OCI-LY7 (cell line): ENCODE measurements around the gene JPT1. TPM values are rescaled to one million over a fixed set of nuclear protein-coding genes. Genes with fewer than 3 reads are reported as not detected.

Experiments used
- BruUV-seq: library from RNA; stranded (reverse); fragments of 400-500 nt; replicated peaks from 2 replicates; lab custom pipeline; 2021; lab: Mats Ljungman, UMichigan
- CTCF ChIA-PET: fragments of 300-600 bp; sonication (Branson Sonifier 250); formaldehyde crosslinking; loops from one replicate; lab custom pipeline; 2022; ENCODE audit warnings: antibody characterized with exemption; ENCODE audit not compliant: unreplicated experiment; lab: Charles Lee
- POLR2A ChIA-PET: fragments of 300-600 bp; sonication (Branson Sonifier 250); formaldehyde crosslinking; loops from one replicate; lab custom pipeline; 2022; ENCODE audit warnings: antibody characterized with exemption; lab: Charles Lee
- DNase-seq: peaks from one replicate; pipeline ENCODE4 v3.0.0-alpha.2; 2015; ENCODE audit warnings: low spot score
- H2AFZ ChIP-seq: fragments of 200-600 bp; sonication (generic), shearing (Covaris generic); 2 replicates; pipeline ENCODE4 v1.6.1; 2014; ENCODE audit warnings: mild to moderate bottlenecking, antibody characterized with exemption, low read length, moderate library complexity
- H3K27ac ChIP-seq: fragments of 200-600 bp; sonication (generic); 2 replicates; pipeline ENCODE4 v1.5.1; 2014; ENCODE audit warnings: mixed run types, low read depth, mild to moderate bottlenecking, moderate library complexity, low read length, inconsistent platforms; ENCODE audit not compliant: poor library complexity, severe bottlenecking
- H3K36me3 ChIP-seq: fragments of 200-600 bp; sonication (generic); 2 replicates; pipeline ENCODE4 v1.6.1; 2014; ENCODE audit warnings: mild to moderate bottlenecking, antibody characterized with exemption, low read length, moderate library complexity, mixed read lengths; ENCODE audit not compliant: insufficient read depth
- H3K4me1 ChIP-seq: fragments of 200-600 bp; sonication (generic); 2 replicates; pipeline ENCODE4 v1.5.1; 2014; ENCODE audit warnings: mild to moderate bottlenecking, low read length; ENCODE audit not compliant: insufficient read depth, poor library complexity, severe bottlenecking
- H3K4me2 ChIP-seq: fragments of 200-600 bp; sonication (generic); 2 replicates; pipeline ENCODE4 v1.6.1; 2014; ENCODE audit warnings: mild to moderate bottlenecking, low read length
- H3K4me3 ChIP-seq: fragments of 200-600 bp; sonication (generic); 2 replicates; pipeline ENCODE4 v1.5.1; 2014; ENCODE audit warnings: mild to moderate bottlenecking, low read depth, low read length; ENCODE audit not compliant: poor library complexity, severe bottlenecking
- H3K79me2 ChIP-seq: fragments of 200-600 bp; sonication (generic); 2 replicates; pipeline ENCODE4 v1.6.1; 2016; ENCODE audit warnings: low read depth, mild to moderate bottlenecking, low read length, moderate library complexity, mixed read lengths; ENCODE audit not compliant: insufficient read depth
- H3K9me2 ChIP-seq: fragments of 200-600 bp; sonication (generic); 2 replicates; pipeline ENCODE4 v1.6.1; 2016; ENCODE audit warnings: mild to moderate bottlenecking, low read length, mixed read lengths; ENCODE audit not compliant: insufficient read depth
- H3K9me3 ChIP-seq: fragments of 200-600 bp; sonication (generic); 2 replicates; pipeline ENCODE4 v1.6.1; 2014; ENCODE audit warnings: mild to moderate bottlenecking, mixed run types, low read length, mixed read lengths
- H4K20me1 ChIP-seq: fragments of 200-600 bp; sonication (generic); 2 replicates; pipeline ENCODE4 v1.6.1; 2014; ENCODE audit warnings: mild to moderate bottlenecking, antibody characterized with exemption, low read length, moderate library complexity, mixed read lengths; ENCODE audit not compliant: insufficient read depth
- EZH2phosphoT487 ChIP-seq: fragments of 200-600 bp; sonication (generic); IDR thresholded peaks from 2 replicates; pipeline ENCODE4 v1.6.1; 2018; ENCODE audit warnings: low read depth, borderline replicate concordance, mild to moderate bottlenecking, mixed run types, antibody characterized with exemption, low read length, moderate library complexity, mixed read lengths
- intact Hi-C: fragments of 100-400 bp; cut with micrococcal nuclease; formaldehyde crosslinking; loops from one replicate; pipeline ENCODE4 v1.10.0; 2022; ENCODE audit not compliant: unreplicated experiment
- total RNA-seq, 2 experiments: library from RNA; depleted of rRNA in 1 of 2; stranded (reverse); fragments of >200 nt in 1 of 2; shearing (Covaris generic) in 1 of 2; gene quantifications; 2 replicates each; pipeline ENCODE4 v1.2.3, GENCODE V29; 2014 to 2022
- TF ChIP-seq, protein P1 (sequence below): fragments of 200-600 bp; sonication (generic); conservative IDR thresholded peaks from 2 replicates; pipeline ENCODE4 v1.5.1; 2014; ENCODE audit warnings: mild to moderate bottlenecking, antibody characterized with exemption, low read length, moderate library complexity, mixed read lengths

The JPT1 gene
- total RNA-seq, 2 experiments from 2014 or later, result 121 to 251 TPM

DNA sequence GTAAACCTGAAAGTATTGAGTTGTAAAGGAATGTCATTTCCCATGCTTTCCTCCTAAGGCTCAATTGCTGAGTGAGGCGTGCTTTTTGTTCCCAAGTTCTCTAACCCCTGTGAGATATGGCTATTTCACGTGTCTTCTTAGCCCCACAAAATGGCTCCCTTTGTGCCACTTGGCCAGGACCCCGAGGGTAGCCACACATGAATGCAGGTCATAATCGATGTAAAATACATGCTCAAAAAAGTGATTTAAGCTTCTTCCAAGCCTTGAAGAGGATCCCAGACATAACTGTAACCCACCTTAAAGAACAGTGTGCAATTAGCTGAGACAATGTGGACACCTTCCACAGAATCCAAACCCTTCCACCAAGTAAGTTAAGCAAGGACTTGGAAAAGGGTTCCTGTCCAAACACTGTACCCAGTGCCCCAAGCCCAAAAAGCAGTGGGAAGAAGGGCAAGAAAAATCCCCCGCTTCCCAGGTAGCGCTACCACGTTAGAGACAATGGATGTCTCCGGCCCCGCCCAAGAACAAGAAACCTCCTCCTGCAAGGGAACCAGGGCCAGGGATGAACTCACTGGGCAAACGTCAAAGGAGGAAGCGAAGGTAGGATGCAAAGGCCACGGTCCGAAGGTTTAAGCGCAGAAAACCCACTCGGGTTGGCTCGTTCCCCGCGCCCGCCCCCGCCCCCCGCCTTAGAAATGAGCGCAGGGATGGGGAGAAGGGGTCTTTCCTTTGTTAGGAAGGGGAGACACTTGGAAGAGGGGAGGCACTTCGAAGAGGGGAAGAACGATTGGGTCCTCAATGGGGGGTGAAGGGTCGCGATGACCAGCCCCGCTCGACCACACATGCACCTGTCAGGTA, 1.2 kb downstream of the JPT1 start:
- ChIA-PET POLR2A (interaction anchor here (1.0 to 1.1 kb wide), 2 partner anchors 15 to 53 kb away, joined by 3 to 4 read pairs; partner anchors contain the start of gene NUP85), CTCF (no interaction called here)
- H3K9me3 ChIP-seq, result no peaks in the 10 kb centered on the region
- H3K36me3 ChIP-seq, result peaks cover 32% of the 10 kb centered on the region
- peaks cover 24% of the 10 kb centered on the region for H3K4me1 ChIP-seq
- H3K4me3 ChIP-seq, result peak overlapping the region; percentile 75
- peak overlapping the region; percentile 95 for H3K4me2 ChIP-seq
- no peaks in the 10 kb centered on the region for H3K9me2 ChIP-seq
- no TSS peak for BruUV-seq
- DNase-seq, result peak; percentile 75
- TF ChIP-seq, protein P1, sequence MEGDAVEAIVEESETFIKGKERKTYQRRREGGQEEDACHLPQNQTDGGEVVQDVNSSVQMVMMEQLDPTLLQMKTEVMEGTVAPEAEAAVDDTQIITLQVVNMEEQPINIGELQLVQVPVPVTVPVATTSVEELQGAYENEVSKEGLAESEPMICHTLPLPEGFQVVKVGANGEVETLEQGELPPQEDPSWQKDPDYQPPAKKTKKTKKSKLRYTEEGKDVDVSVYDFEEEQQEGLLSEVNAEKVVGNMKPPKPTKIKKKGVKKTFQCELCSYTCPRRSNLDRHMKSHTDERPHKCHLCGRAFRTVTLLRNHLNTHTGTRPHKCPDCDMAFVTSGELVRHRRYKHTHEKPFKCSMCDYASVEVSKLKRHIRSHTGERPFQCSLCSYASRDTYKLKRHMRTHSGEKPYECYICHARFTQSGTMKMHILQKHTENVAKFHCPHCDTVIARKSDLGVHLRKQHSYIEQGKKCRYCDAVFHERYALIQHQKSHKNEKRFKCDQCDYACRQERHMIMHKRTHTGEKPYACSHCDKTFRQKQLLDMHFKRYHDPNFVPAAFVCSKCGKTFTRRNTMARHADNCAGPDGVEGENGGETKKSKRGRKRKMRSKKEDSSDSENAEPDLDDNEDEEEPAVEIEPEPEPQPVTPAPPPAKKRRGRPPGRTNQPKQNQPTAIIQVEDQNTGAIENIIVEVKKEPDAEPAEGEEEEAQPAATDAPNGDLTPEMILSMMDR, result no peak
- TF ChIP-seq EZH2phosphoT487, result no peak
- H3K27ac ChIP-seq, result peak overlapping the region; percentile 56
- peaks cover 15% of the 10 kb centered on the region; the same call in 1 of the 2 replicates for H4K20me1 ChIP-seq
- peak overlapping the region; percentile 13; the same call in 1 of the 2 replicates for H2AFZ ChIP-seq
- intact Hi-C loops, result loop anchor here (2.0 kb wide), 2 partner anchors 18 to 38 kb away; no protein-coding TSS in a partner anchor
- peaks cover 60% of the 10 kb centered on the region for H3K79me2 ChIP-seq

DNA sequence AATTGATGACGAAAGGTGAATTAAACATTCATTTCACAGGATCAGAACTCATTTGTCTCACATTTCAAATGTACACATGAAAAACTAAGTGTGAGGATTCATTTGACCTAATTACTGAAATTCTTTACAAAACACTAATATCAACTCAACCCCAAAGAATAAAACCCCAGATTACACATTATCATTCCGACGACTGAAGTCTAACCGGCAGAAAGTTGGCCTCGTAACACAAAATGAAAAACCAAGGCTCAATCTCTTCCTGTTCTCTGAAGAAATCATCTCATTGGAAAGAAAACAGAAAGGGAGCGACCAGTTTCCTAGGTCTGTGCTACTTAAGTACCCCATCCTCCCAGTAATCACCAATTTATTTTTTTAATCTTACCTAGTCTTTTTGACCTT, 1.8 kb downstream of the JPT1 start:
- Histone ChIP-seq H3K79me2 (peaks cover 64% of the 10 kb centered on the region), H3K9me3 (no peaks in the 10 kb centered on the region), H3K4me1 (peaks cover 24% of the 10 kb centered on the region), H4K20me1 (peaks cover 15% of the 10 kb centered on the region; the same call in 1 of the 2 replicates), H3K9me2 (no peaks in the 10 kb centered on the region), H3K4me3 (peak overlapping the region; percentile 75), H3K36me3 (peaks cover 38% of the 10 kb centered on the region), H3K27ac (peak overlapping the region; percentile 56), H3K4me2 (peak overlapping the region; percentile 95), H2AFZ (no peak overlapping the region; the same call in 1 of the 2 replicates)
- TF ChIP-seq EZH2phosphoT487, result no peak
- TF ChIP-seq, protein P1, result no peak
- no TSS peak for BruUV-seq
- no peak for DNase-seq
- CTCF ChIA-PET, result no interaction called here
- POLR2A ChIA-PET, result interaction anchor here (1.0 to 1.1 kb wide), 2 partner anchors 14 to 53 kb away, joined by 3 to 4 read pairs; partner anchors contain the start of gene NUP85
- intact Hi-C loops, result loop anchor here (2.0 kb wide), 2 partner anchors 18 to 38 kb away; no protein-coding TSS in a partner anchor
